GM12891 (cell line): Measurements from ENCODE around the gene PPP2R3C.

Experiments
- PAX5 ChIP-seq: IDR thresholded peaks from 2 replicates; pipeline ENCODE4 v1.6.1; 2011; ENCODE audit warnings: low read length, moderate library complexity, mild to moderate bottlenecking; ENCODE audit not compliant: insufficient read depth, severe bottlenecking
- POLR2A ChIP-seq: IDR thresholded peaks from 2 replicates; pipeline ENCODE4 v1.6.1; 2011; ENCODE audit warnings: low read depth, low read length, control low read depth
- POLR2AphosphoS5 ChIP-seq: IDR thresholded peaks from 2 replicates; pipeline ENCODE4 v1.6.1; 2011; ENCODE audit warnings: low read depth, low read length, control low read depth
- POU2F2 ChIP-seq: IDR thresholded peaks from 2 replicates; pipeline ENCODE4 v1.6.1; 2011; ENCODE audit warnings: low read depth, mild to moderate bottlenecking, control low read depth, low read length, moderate library complexity
- SPI1 ChIP-seq: IDR thresholded peaks from 2 replicates; pipeline ENCODE4 v1.6.1; 2011; ENCODE audit warnings: low read depth, low read length, control low read depth
- TAF1 ChIP-seq: IDR thresholded peaks from 2 replicates; pipeline ENCODE4 v1.6.1; 2011; ENCODE audit warnings: low read depth, low read length, control low read depth

GRCh38 chr14:35043046-35043445 is 78.7 kb downstream of the PPP2R3C start:
- TF ChIP-seq SPI1: no peak
- TF ChIP-seq POLR2AphosphoS5: no peak
- no peak for TF ChIP-seq POLR2A
- no peak for TF ChIP-seq TAF1
- no peak for TF ChIP-seq PAX5
- TF ChIP-seq POU2F2: no peak
